ENCODE data around the gene AP2B1. TPM values are rescaled to one million over a fixed set of nuclear protein-coding genes. Genes with fewer than 3 reads are reported as not detected.

Gene AP2B1
- total RNA-seq, 4 donors from 2014 or later, result 9.7 to 99.4 (median 37.4) TPM

DNA sequence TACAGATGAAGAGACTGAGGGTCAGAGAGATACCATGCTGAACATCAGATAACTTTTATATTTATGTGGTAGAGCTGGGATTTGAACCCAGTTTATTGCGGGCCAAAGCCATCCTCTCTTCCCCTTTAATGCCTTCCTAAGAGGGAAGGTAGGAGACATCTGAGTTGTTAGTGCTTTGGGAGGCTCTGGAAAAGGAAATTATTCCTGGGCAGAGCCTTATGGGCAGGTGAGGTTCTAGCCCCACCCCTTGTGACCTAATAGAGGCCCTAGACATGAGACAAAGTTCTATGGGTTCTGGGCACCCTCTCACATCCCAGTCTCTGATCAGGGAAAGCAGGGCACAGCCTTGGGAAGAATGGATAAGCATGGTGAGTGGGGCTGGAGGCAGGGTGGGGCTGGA lies 173.5 kb downstream of the AP2B1 start, which contains the start of gene C17orf50:
TSS of gene C17orf50 (plus strand) at position 301 of the 400 bp plus-strand sequence. CDS start at position 356, 55 bp downstream.
- Histone ChIP-seq H3K36me3 (no peaks in the 10 kb centered on the region), H3K4me3 (no peak within 1 kb of the TSS), H3K4me1 (peaks cover 5 to 20% (median 14%) of the 10 kb centered on the region in 3 donors), H3K9me3 (no peaks in the 10 kb centered on the region), H3K27ac (no peak within 1 kb of the TSS), H3K27me3 (no peaks in the 10 kb centered on the region)
- TF ChIP-seq POLR2A (IDR thresholded peaks at IDR 0.05), result no peak
- TF ChIP-seq, protein P1, sequence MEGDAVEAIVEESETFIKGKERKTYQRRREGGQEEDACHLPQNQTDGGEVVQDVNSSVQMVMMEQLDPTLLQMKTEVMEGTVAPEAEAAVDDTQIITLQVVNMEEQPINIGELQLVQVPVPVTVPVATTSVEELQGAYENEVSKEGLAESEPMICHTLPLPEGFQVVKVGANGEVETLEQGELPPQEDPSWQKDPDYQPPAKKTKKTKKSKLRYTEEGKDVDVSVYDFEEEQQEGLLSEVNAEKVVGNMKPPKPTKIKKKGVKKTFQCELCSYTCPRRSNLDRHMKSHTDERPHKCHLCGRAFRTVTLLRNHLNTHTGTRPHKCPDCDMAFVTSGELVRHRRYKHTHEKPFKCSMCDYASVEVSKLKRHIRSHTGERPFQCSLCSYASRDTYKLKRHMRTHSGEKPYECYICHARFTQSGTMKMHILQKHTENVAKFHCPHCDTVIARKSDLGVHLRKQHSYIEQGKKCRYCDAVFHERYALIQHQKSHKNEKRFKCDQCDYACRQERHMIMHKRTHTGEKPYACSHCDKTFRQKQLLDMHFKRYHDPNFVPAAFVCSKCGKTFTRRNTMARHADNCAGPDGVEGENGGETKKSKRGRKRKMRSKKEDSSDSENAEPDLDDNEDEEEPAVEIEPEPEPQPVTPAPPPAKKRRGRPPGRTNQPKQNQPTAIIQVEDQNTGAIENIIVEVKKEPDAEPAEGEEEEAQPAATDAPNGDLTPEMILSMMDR (IDR thresholded peaks at IDR 0.05), result no peak
- WGBS, 2 donors, result 83% methylated on average over 1 of the region's 1 CpG; no CpG with 5 or more reads in 1 of the 2 donors
- intact Hi-C loops (cut with DNase I), result no loop called here
- DNase-seq, result no peak

DNA sequence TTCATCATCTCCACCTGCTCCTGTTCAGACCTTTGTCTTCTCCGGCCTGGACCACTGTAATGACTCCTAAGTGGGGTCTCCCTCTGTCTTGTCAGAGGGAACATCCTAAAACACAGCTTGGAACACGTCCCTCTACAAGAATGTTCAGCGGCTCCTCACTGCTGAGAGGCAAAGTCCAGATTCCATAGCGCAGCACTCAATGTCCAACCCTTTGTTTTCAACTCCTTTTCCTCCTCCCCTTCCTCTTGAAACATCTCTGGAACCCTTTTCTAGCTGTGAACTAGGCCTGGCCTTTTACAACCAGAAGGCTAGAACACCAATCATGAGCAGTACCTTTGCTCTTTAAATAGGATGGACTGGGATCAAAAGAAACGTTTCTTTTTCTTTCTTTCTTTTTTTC lies 174.5 kb downstream of the AP2B1 start:
- Histone ChIP-seq H3K4me1 (peaks cover 5 to 20% (median 14%) of the 10 kb centered on the region in 3 donors), H3K27me3 (no peaks in the 10 kb centered on the region), H3K27ac (no peak overlapping the region), H3K4me3 (no peak overlapping the region), H3K36me3 (no peaks in the 10 kb centered on the region), H3K9me3 (no peaks in the 10 kb centered on the region)
- TF ChIP-seq POLR2A (IDR thresholded peaks at IDR 0.05), result no peak
- TF ChIP-seq, protein P1 (IDR thresholded peaks at IDR 0.05), result no peak
- WGBS, 2 donors, result 74% methylated on average over 5 of the region's 5 CpGs
- intact Hi-C loops (cut with DNase I), result no loop called here
- no peak for DNase-seq

DNA sequence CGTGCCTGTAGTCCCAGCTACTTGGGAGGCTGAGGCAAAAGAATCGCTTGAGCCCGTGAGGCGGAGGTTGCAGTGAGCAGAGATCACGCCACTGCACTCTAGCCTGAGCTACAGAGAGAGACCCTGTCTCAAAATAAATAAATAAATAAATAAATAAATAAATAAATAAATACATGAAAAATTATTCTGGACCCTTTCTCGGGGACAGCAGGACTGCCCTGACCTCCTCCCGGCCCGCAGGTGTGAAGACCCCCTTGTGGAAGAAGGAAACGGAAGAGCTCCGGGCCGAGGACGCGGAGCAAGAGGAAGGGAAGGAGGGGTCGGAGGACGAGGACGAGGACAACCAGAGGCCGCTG lies 176.6 kb downstream of the AP2B1 start:
- 28 to 29% methylated on average over 17 of the region's 17 CpGs for WGBS, 2 donors
- Histone ChIP-seq H3K4me3 (peak overlapping the region; percentile 39 to 72 (median 48)), H3K36me3 (no peaks in the 10 kb centered on the region), H3K27ac (no peak overlapping the region), H3K27me3 (no peaks in the 10 kb centered on the region), H3K9me3 (no peaks in the 10 kb centered on the region), H3K4me1 (peaks cover 5 to 20% (median 14%) of the 10 kb centered on the region in 3 donors)
- intact Hi-C loops (cut with DNase I), result loop anchor here (2.0 kb wide), 1 partner anchor 41 kb away; no protein-coding TSS in a partner anchor
- TF ChIP-seq, protein P1 (IDR thresholded peaks at IDR 0.05), result no peak
- no peak for TF ChIP-seq POLR2A (IDR thresholded peaks at IDR 0.05)
- no peak for DNase-seq

DNA sequence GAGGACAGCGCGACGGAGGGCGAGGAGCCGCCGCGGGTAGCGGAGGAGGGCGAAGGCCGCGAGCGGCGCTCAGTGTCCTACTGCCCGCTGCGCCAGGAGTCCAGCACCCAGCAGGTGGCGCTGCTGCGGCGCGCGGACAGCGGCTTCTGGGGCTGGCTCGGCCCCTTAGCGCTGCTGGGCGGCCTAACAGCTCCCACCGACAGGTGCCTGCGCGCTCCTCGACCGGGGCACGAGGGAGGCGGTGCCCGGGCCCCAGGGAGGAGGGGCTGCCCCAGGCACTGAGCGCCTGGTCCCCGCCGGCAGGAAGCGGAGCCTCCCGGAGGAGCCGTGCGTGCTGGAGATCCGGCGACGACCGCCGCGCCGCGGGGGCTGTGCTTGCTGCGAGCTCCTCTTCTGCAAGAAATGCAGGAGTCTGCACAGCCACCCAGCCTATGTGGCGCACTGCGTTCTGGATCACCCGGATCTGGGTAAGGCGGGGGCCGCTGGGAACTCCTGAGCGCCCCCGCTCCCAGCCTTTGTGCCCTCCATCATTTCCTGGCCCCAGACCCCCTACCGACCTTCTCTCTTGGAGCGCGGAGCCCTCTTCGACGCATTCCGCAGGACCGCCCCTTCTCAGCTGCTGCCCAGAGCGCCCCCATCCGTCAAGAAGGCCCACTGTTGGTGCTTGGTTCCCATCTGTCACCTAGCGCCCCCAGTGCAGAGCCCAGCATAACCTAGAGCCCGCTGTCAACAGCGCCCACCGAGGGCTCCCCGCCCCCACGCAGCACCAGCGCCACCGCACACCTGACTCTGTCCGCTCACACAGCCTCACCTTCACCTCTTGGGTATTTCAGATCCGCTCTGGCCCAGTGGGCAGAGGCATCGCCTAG lies 177.2 kb downstream of the AP2B1 start:
- Histone ChIP-seq H3K36me3 (no peaks in the 10 kb centered on the region), H3K27ac (peak overlapping the region in 2 of 4 donors; percentile 32 to 60), H3K9me3 (no peaks in the 10 kb centered on the region), H3K27me3 (no peaks in the 10 kb centered on the region), H3K4me3 (peak overlapping the region; percentile 39 to 72 (median 48)), H3K4me1 (peaks cover 5 to 20% (median 14%) of the 10 kb centered on the region in 3 donors)
- DNase-seq, result no peak
- no peak for TF ChIP-seq POLR2A (IDR thresholded peaks at IDR 0.05)
- TF ChIP-seq, protein P1 (IDR thresholded peaks at IDR 0.05), result peak; percentile 90 to 98 (median 96)
- 4 to 19% methylated on average over 14 to 48 of the region's 75 CpGs for WGBS, 2 donors
- intact Hi-C loops (cut with DNase I), result loop anchor here (2.0 kb wide), 1 partner anchor 40 kb away; no protein-coding TSS in a partner anchor

DNA sequence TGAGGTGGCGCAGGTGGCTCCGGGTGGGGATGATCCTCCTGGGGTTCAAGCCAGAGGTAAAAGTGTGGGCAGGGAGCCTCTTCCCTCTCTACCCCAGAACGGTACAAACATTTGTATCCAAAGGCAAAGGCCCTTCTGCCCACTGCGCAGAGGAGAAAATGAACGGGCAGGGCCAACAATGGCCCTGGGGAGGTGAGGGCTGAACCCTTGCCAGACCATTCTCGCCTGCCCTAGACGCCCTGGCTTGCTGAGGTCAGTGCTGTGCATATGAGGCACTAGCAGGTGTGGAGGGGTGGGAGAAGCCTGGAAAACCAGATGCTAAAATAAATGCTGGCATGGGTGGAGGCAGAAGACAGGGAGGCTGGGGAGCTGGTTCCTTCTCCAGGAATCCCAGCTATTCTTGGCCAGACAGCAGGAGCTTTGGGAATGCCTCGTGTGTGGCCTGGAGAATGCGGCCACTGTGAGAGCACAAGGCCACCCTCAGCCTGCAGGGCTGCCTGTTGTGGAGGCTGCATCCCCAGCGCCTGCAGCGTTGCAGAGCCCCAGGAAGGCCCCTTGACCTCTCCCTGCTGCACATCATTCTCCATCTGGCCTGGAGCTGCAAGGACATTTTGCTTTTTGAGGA lies 178.1 kb downstream of the AP2B1 start:
- peak overlapping the region in 1 of 4 donors; percentile 6 for H3K27ac ChIP-seq
- no peaks in the 10 kb centered on the region for H3K9me3 ChIP-seq
- H3K4me3 ChIP-seq, result no peak overlapping the region
- H3K27me3 ChIP-seq, result no peaks in the 10 kb centered on the region
- H3K36me3 ChIP-seq, result no peaks in the 10 kb centered on the region
- WGBS, 2 donors, result 59 to 62% methylated on average over 6 to 9 of the region's 11 CpGs
- H3K4me1 ChIP-seq, result peaks cover 5 to 20% (median 14%) of the 10 kb centered on the region in 3 donors
- no peak for DNase-seq
- intact Hi-C loops (cut with DNase I), result loop anchor here (2.0 kb wide), 1 partner anchor 40 kb away; no protein-coding TSS in a partner anchor
- TF ChIP-seq POLR2A (IDR thresholded peaks at IDR 0.05), result no peak
- TF ChIP-seq, protein P1 (IDR thresholded peaks at IDR 0.05), result no peak

Data from esophagus squamous epithelium (tissue), 5 donors.